SK-N-DZ (cell line): Measurements from ENCODE around the gene POU2AF1.

ENCODE experiments used
- DNase-seq: peaks from one replicate; pipeline ENCODE4 v3.0.0-alpha.2; 2015; ENCODE audit warnings: low spot score

The POU2AF1 gene

GRCh38 chr11:111387363-111387762 is 8.3 kb upstream of the POU2AF1 start:
- no peak for DNase-seq

DNA sequence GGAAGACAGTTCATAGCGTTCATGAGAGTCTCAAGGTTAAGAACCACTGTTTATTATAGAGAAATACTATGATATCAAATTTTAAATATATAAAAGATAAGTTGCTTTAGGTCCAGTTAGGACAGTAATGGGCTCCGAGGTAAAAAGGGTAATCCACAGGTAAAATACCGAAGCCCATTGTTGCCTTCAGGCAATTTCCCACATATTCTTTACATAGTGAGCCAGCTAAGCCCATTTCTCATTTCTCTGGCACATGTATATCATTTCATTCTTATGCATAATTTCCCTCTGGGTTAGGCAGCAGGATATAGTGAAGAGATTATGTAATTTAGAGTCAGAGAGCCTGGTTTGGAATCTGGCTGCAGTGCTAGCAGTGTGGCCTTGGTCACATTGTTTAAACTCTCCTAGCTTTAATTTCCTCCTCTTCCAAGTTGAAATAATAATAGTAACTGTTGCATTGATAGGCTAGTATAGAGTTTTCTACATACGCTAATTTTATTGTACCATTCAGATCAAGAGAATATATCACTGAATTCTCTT is 7.6 kb upstream of the POU2AF1 start:
- DNase-seq, result no peak

DNA sequence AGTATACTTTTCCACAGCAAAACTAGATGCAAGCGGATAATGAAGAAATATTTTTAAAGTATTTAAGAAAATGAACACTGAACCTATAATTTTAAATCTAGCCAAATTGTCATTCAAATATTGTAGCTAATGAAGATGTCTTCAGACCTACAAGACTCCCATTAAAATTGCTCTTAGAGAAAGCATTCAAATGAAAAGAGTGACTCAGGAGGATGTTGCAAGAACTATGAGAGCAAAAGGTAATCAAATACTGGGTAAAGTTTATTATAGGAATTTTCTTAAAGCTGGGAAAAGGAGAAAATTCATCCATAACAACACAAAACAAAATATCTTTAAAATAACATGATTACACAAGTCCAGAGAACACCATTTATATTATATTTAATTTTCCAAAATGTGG is 5.4 kb upstream of the POU2AF1 start:
- no peak for DNase-seq

DNA sequence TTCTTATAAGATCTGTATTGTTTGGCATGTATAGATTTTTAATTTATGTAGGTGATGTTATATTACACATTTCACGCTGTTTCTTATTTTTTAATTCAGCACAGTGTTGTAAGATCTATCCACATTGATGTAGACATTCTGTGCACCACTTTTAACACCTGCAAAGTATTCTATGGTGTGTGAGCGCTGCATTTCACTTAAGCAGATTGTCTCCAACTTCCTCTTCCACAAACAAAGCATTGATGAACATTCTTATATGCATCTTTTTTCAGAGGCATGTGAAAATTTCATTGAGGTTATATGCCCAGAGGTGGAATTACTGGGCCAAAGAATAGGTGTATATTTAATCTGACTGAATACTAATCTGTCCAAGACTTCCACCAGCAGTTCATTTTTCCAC is 3.4 kb upstream of the POU2AF1 start:
- no peak for DNase-seq

DNA sequence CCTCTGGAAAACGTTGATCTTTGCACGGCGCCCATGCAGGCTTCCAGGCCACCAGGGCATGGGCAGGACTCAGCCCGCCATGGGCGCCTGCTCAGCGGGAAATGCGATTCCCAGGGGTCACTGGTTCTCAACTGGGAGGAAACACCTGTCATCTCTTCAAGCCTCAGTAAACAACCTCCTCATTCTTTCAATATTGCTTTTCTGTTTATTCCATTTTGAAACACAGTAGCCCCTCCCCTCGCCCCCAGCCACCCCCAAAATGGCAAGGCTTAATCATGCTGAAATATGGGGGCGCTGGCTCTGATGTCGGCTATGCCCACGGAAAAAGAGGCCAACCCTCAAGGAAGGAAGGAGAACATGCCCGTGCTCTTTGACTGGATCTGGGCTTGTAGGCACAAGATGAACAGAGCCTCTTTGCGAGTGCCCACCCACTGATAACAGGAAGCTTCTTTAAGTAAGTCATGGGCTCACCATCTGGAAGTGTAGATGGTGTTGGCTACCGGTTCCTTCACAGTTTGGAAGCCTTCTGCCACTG is 594 bp upstream of the POU2AF1 start:
- DNase-seq, result no peak

GRCh38 chr11:111378185-111378860 is 752 bp downstream of the POU2AF1 start:
- no peak for DNase-seq

DNA sequence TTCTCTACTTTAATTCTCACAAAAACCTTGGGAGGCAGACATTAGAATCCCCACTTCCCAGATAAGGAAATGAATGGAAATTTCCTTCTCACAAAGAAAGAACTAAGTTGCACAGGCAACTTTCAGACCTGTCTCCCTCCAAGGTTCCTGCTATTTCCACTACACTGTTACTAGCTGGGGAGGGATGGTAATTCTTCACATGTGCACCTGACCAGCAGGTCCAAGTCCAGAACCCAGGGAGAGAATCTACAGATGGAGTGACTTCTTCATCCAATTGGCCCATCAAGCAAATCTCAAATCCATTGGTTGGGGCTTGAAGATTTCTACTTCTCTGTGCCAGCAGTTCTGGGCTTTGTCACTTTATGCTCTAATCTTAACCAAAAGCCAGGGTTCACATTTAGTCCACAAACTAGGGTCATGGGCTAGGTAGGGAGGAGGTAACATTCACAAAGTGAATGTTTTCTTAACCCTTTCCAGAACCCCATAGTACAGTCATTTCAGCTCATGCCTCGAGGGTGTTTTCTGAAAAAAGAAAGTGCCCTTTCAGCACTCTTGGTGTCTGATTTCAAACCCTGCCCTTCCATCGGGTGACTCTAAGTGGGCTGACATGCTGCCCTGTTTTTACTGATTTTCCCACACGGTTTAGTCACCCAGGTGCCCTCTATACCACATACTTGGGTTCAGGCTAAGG is 2.7 kb downstream of the POU2AF1 start:
- DNase-seq, result no peak

- no peak for DNase-seq
These were observed 5.5 kb downstream of the POU2AF1 start for GRCh38 chr11:111373590-111373989.

GRCh38 chr11:111372538-111372937 is 6.5 kb downstream of the POU2AF1 start:
- DNase-seq, result no peak

- DNase-seq, result no peak
These were observed 8.0 kb downstream of the POU2AF1 start for GRCh38 chr11:111370902-111371578.

- DNase-seq, result no peak
These were observed 8.7 kb downstream of the POU2AF1 start for GRCh38 chr11:111370270-111370901.

DNA sequence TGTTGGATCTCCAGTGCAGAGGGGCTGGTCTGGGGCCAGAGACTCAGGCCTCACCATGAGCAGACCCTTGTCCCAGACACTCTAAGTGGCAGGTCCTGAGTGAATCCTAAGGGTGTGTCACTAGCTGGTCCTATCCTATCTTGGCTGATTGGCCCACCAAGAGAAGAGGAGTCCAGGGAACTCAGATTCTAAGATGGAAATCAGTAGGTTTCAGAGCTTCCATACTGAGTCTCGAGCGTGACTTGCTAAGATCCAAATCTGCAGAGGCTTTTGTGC is 10.9 kb downstream of the POU2AF1 start:
- no peak for DNase-seq

DNA sequence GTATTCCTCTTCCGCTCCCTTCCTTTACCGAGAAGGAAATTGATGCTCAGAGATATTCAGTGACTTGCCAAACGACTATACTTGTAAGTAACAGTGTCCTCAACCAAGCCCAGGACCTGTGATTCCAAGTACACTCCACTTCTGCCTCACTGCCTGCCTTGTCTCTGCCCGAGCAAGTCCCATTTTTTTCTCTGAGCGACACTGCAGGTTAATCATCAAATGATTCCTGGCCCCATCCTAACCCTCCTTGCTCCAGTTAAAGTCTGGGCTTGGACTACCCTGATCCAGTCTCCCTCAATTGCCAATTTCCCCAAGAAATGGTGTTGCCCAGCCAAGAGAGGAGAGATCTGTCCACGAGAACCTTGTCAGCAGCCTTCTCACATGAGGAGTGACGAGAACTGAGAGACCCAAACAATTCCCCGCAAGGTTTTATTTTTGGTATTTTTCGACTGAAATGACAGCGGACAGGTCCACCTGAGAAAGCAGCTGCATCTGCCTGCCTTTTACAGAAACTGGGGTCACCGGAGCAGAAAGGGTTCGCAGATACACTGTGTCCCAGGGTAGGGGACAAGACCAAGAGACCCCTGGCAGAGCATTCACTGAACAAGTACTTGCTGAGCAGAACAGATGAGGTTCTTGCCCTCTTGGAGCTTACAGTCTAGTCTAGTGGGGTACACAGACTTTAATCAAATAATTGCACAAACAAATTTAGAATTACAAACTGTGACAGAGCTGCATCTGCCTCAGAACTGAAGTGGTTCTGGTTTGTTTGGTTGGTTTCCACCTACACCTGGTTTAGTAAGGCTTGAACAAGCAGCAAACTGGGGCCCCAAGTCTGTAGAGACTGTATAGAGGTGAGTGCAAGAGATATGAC is 11.4 kb downstream of the POU2AF1 start:
- no peak for DNase-seq

GRCh38 chr11:111366560-111367410 is 12.3 kb downstream of the POU2AF1 start:
- no peak for DNase-seq

- no peak for DNase-seq
These were observed 13.1 kb downstream of the POU2AF1 start for GRCh38 chr11:111365722-111366559.

GRCh38 chr11:111364503-111364902 is 14.6 kb downstream of the POU2AF1 start:
- DNase-seq, result no peak

DNA sequence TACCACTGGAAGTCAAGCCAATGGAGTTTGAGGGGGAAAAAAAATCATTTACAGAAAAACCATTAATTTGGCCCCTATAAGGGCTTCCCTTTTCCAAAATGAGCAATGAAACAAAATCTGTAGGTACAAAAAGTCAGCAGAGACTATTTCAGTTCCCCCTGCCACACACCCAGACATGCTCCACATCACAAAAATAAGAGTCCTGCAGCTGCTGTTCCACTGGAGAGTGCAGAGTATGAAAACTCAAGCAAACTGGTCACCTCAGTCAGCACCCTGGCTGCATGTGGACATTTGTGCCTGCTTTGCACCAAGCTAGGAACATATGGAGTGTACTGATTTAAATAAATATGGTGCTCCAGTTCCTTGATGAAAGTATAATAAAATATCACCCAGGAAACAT is 15.1 kb downstream of the POU2AF1 start:
- no peak for DNase-seq

GRCh38 chr11:111362887-111363411 is 16.1 kb downstream of the POU2AF1 start:
- DNase-seq, result no peak

DNA sequence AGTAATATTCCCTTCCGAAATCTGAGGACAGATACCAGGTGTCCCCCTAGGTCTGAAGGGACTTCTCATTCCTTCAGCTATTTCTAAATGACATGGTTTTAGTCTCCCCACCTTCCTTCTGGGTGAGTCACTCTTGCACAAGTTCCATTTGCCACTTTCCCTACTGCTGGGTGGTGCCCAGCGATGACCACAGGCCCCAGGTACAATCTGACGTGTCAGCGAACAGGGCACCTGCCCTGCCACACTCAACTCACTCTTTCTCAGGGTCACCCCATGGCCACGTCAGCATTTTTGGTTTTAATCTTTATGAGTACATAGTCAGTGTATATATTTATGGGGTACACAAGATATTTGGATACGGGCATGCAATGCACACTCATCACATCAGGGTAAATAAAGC is 17.2 kb downstream of the POU2AF1 start:
- DNase-seq, result no peak
